ENCODE results near the gene ADD3. TPM values are rescaled to one million over a fixed set of nuclear protein-coding genes. Genes with fewer than 3 reads are reported as not detected.
A peak's percentile ranks its signal among the peaks of the same experiment; 100 is the strongest.

ADD3 gene
- total RNA-seq = 100 to 1,000 TPM in 1 of 2 donors, 10 to 100 TPM in 1; 91.1 to 659 TPM

DNA sequence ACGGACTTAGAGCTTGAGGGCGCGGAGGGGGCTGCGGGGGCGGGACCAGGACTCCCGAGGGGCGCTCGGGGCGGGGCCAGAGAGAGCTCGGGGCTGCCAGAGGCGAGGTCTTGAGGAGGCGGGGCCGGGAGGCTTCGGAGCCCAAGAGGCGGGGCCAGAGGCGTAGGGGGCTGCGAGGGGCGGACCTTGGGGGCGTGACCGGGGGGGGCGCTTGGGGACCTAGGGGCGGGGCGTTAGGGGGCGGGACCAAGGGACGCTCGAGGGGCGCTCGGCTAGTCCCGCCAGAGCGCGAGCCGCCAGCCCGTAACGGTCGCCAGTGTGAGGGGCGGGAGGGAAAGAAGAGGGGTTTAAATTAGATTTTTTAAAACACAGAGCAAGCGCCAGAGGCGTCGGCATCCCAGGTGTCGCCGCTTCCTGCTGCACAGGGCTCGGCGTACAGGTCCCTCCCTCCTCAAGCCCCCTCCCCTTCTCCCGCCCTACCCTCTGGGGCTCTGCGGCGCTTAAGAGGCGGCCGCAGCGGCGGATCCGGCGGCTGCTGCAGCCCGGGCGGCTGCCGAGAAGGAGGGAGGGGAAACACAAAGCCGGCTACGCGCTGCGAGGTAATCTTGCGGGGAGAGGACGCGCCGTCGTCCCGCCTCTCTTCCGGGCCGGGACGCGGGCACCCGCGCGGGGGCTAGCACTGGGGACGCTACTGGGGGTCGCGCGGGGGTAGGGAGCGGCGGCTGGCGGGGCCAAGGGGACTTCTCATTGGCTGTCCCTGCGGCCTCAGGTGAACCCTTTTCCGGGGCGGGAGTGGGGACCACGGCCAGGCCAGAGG is at the start of gene ADD3:
Gene ADD3 (plus strand): TSS at position 284 of the 817 bp plus-strand sequence. CDS start 92,670 bp downstream, outside the sequence.
- H3K9me3 ChIP-seq = no peaks in the 10 kb centered on the region
- peak; percentile 68 for ATAC-seq (ENCODE audit: insufficient number of reproducible peaks, low FRiP score, low read depth)
- H3K4me1 ChIP-seq (ENCODE audit: control insufficient read depth in 1 of 2, low read depth in 2 of 2) = peaks cover 34 to 38% of the 10 kb centered on the region in 2 donors
- DNase-seq (ENCODE audit: low spot score) = peak; percentile 81
- TF ChIP-seq, protein P1, sequence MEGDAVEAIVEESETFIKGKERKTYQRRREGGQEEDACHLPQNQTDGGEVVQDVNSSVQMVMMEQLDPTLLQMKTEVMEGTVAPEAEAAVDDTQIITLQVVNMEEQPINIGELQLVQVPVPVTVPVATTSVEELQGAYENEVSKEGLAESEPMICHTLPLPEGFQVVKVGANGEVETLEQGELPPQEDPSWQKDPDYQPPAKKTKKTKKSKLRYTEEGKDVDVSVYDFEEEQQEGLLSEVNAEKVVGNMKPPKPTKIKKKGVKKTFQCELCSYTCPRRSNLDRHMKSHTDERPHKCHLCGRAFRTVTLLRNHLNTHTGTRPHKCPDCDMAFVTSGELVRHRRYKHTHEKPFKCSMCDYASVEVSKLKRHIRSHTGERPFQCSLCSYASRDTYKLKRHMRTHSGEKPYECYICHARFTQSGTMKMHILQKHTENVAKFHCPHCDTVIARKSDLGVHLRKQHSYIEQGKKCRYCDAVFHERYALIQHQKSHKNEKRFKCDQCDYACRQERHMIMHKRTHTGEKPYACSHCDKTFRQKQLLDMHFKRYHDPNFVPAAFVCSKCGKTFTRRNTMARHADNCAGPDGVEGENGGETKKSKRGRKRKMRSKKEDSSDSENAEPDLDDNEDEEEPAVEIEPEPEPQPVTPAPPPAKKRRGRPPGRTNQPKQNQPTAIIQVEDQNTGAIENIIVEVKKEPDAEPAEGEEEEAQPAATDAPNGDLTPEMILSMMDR (IDR thresholded peaks at IDR 0.05) = no peak
- H3K27me3 ChIP-seq (replicated peaks; ENCODE audit: insufficient read depth) = no peaks in the 10 kb centered on the region
- H3K4me3 ChIP-seq = peak within 1 kb of the TSS; percentile 89
- peak within 1 kb of the TSS; percentile 87 to 98 for H3K27ac ChIP-seq
- no peaks in the 10 kb centered on the region for H3K36me3 ChIP-seq

- Histone ChIP-seq H3K27ac (no peak overlapping the region), H3K4me1 (ENCODE audit: control insufficient read depth in 1 of 2, low read depth in 2 of 2) (peaks cover 14 to 46% of the 10 kb centered on the region in 2 donors), H3K27me3 (replicated peaks; ENCODE audit: insufficient read depth) (no peaks in the 10 kb centered on the region), H3K4me3 (no peak overlapping the region), H3K36me3 (no peaks in the 10 kb centered on the region), H3K9me3 (no peaks in the 10 kb centered on the region)
- ATAC-seq (ENCODE audit: insufficient number of reproducible peaks, low FRiP score, low read depth) (no peak), DNase-seq (ENCODE audit: low spot score) (no peak)
- TF ChIP-seq, protein P1 (IDR thresholded peaks at IDR 0.05) = no peak
Measured at GRCh38 chr10:109958059-109958458, 49.7 kb upstream of the ADD3 start.

- Histone ChIP-seq H3K27ac (no peak overlapping the region), H3K36me3 (no peaks in the 10 kb centered on the region), H3K4me3 (no peak overlapping the region), H3K9me3 (no peaks in the 10 kb centered on the region), H3K4me1 (ENCODE audit: control insufficient read depth in 1 of 2, low read depth in 2 of 2) (peaks cover 14 to 52% of the 10 kb centered on the region in 2 donors), H3K27me3 (replicated peaks; ENCODE audit: insufficient read depth) (no peaks in the 10 kb centered on the region)
- TF ChIP-seq, protein P1 (IDR thresholded peaks at IDR 0.05) = no peak
- ATAC-seq (ENCODE audit: insufficient number of reproducible peaks, low FRiP score, low read depth) = no peak
- no peak for DNase-seq (ENCODE audit: low spot score)
Measured at GRCh38 chr10:109959259-109960145, 48.3 kb upstream of the ADD3 start.

DNA sequence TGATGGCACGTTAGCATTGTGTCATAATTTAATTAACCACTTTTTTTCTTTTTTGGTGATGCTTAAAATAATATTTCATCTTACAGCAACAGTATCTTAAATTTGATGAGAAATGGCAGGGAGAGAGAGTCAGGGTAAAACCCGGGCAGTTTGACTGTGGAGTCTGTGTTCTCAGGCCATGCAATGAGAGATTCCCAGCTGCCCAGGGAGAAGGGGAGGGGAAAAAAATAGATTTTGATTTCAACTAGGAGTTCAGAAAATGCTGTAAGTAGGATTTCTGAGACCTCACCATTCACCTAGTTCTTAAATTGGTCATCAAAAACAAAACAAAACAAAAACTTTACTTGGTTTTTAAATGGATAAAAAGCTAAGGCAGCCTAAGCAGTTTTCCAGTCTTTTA is 47.1 kb upstream of the ADD3 start:
- H3K27me3 ChIP-seq (replicated peaks; ENCODE audit: insufficient read depth) = no peaks in the 10 kb centered on the region
- peaks cover 20 to 59% of the 10 kb centered on the region in 2 donors for H3K4me1 ChIP-seq (ENCODE audit: control insufficient read depth in 1 of 2, low read depth in 2 of 2)
- H3K27ac ChIP-seq = peak overlapping the region in 1 of 2 donors; percentile 71
- H3K4me3 ChIP-seq = no peak overlapping the region
- ATAC-seq (ENCODE audit: insufficient number of reproducible peaks, low FRiP score, low read depth) (no peak), DNase-seq (ENCODE audit: low spot score) (no peak)
- no peaks in the 10 kb centered on the region for H3K36me3 ChIP-seq
- TF ChIP-seq, protein P1 (IDR thresholded peaks at IDR 0.05) = no peak
- H3K9me3 ChIP-seq = no peaks in the 10 kb centered on the region
